ENCODE measurements around the gene RERG.
"Not testable (repeated sequence)": the region's sequence is repeated elsewhere in the genome, so short reads cannot be mapped to it uniquely, and the experiment has no call there.

RERG gene

GRCh38 chr12:15143467-15143866 lies 77.8 kb downstream of the RERG start:
- DNase-seq (ENCODE audit: low spot score) = no peak

- no peak for DNase-seq (ENCODE audit: low spot score)
Measured at GRCh38 chr12:15142711-15143110, 78.5 kb downstream of the RERG start.

GRCh38 chr12:15131431-15131830 lies 89.8 kb downstream of the RERG start:
- no peak for DNase-seq (ENCODE audit: low spot score)

- no peak for DNase-seq (ENCODE audit: low spot score)
Measured at GRCh38 chr12:15130541-15130940, 90.7 kb downstream of the RERG start.

- DNase-seq (ENCODE audit: low spot score) = no peak
Measured at GRCh38 chr12:15123401-15123800, 97.8 kb downstream of the RERG start.

GRCh38 chr12:15122344-15122743 lies 98.9 kb downstream of the RERG start:
- DNase-seq (ENCODE audit: low spot score) = no peak

GRCh38 chr12:15118955-15119354 lies 102.3 kb downstream of the RERG start:
- DNase-seq (ENCODE audit: low spot score) = no peak

GRCh38 chr12:15116983-15117382 lies 104.2 kb downstream of the RERG start:
- no peak for DNase-seq (ENCODE audit: low spot score)

- no peak for DNase-seq (ENCODE audit: low spot score)
Measured at GRCh38 chr12:15116086-15116485, 105.1 kb downstream of the RERG start.

GRCh38 chr12:15115434-15115833 lies 105.8 kb downstream of the RERG start:
- DNase-seq (ENCODE audit: low spot score) = no peak

- DNase-seq (ENCODE audit: low spot score) = no peak
Measured at GRCh38 chr12:15114501-15114900, 106.7 kb downstream of the RERG start.

GRCh38 chr12:15092826-15093225 lies 128.4 kb downstream of the RERG start:
- DNase-seq (ENCODE audit: low spot score) = no peak

GRCh38 chr12:15090441-15090840 lies 130.8 kb downstream of the RERG start:
- DNase-seq (ENCODE audit: low spot score) = no peak

- no peak for DNase-seq (ENCODE audit: low spot score)
Measured at GRCh38 chr12:15088105-15088504, 133.1 kb downstream of the RERG start.

- not testable (repeated sequence) for DNase-seq (ENCODE audit: low spot score)
Measured at GRCh38 chr12:15077751-15078150, 143.5 kb downstream of the RERG start.

- no peak for DNase-seq (ENCODE audit: low spot score)
Measured at GRCh38 chr12:15074351-15074750, 146.9 kb downstream of the RERG start.

- no peak for DNase-seq (ENCODE audit: low spot score)
Measured at GRCh38 chr12:15059123-15059522, 162.1 kb downstream of the RERG start.
